Lower lobe of right lung (tissue), 2 donors: ENCODE data around the gene HOMER3. TPM values are rescaled to one million over a fixed set of nuclear protein-coding genes. Genes with fewer than 3 reads are reported as not detected.

ENCODE experiments used
- ATAC-seq, 2 donors: fragments of 200-7000 bp; cut with Tn5 transposase; one replicate each; pipeline ENCODE4 v1.9.1; 2020 to 2022; ENCODE audit warnings: mild to moderate bottlenecking in 2 of 2, moderate library complexity in 2 of 2
- DNase-seq: peaks from one replicate; pipeline ENCODE4 v3.0.0-alpha.2; 2020
- H3K27ac ChIP-seq: fragments of 200-600 bp; one replicate; pipeline ENCODE4 v1.8.0; 2022
- H3K27me3 ChIP-seq: fragments of 200-600 bp; one replicate; pipeline ENCODE4 v1.8.0; 2022; ENCODE audit warnings: low read depth
- H3K36me3 ChIP-seq: fragments of 200-600 bp; one replicate; pipeline ENCODE4 v1.8.0; 2022; ENCODE audit warnings: mild to moderate bottlenecking
- H3K4me1 ChIP-seq: fragments of 200-600 bp; one replicate; pipeline ENCODE4 v1.8.0; 2022
- H3K4me3 ChIP-seq: fragments of 200-600 bp; one replicate; pipeline ENCODE4 v1.8.0; 2022; ENCODE audit warnings: mild to moderate bottlenecking
- H3K9me3 ChIP-seq: fragments of 200-600 bp; one replicate; pipeline ENCODE4 v1.8.0; 2022
- CTCF ChIP-seq: fragments of 200-600 bp; IDR thresholded peaks from one replicate; pipeline ENCODE4 v1.8.0; 2022; ENCODE audit warnings: antibody characterized with exemption, mild to moderate bottlenecking
- intact Hi-C: fragments of 100-400 bp; cut with DNase I; formaldehyde crosslinking; loops from one replicate; pipeline ENCODE4 v1.11.0; 2022
- total RNA-seq: library from RNA; stranded (reverse); fragmentation: NEBNext Ultra II Directional; extraction: Animal tissue kit (Norgen Biotek cat#: 25700); gene quantifications from one replicate; pipeline ENCODE4 v1.2.1, GENCODE V29; 2021
- donor health status: DM: no; HTN: yes; CAD: no; lungs with severe emphysema.

Gene HOMER3
- total RNA-seq, 1 donor from 2014 or later: 20.5 TPM

DNA sequence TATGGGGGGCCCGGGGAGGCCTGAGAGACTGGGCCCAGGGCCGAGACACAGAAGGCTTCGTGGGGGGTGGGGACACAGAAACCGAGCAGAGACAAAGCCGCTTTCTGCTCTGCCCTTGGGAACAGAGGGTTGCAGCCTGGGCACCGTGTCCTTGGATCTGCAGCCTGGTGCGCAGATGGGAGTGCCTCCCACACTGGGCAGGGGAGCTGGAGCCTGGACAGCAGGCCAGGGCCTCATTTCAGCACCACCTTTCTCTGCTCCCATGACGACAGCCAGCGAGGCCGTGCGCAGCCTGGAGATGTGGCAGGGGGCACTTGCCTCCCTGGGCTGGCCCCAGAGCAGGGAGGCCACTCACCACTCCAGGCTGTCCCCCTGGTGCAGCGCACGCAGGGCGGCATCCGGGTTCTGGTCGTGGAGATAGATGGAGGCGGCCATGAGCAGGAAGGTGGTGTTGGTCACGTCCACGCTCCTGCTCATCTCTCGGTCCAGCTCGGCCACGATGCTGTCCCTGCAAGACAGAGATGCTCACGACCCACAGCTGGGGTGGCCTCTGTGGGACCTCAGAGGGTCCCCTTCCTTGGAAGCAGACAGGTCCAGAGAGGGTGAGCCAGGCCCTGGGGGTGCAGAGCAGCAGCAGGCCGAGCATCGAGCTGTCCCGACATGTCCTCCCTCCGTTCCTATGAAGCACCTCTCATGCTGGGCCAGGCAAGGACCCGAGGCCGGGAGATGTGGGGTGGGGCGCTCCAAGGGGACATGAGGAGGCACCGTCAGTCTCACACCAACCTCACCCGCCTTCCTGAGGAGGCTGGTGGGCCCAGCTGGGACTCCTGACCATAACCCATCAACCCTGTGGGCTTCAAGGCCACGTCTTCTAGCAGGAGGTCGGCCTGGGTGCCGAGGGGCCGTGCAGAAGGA, 34.2 kb downstream of the HOMER3 start:
- Histone ChIP-seq H3K4me3 (no peak overlapping the region), H3K9me3 (no peaks in the 10 kb centered on the region), H3K27me3 (no peaks in the 10 kb centered on the region), H3K4me1 (no peaks in the 10 kb centered on the region), H3K27ac (no peak overlapping the region), H3K36me3 (peaks cover 84% of the 10 kb centered on the region)
- intact Hi-C loops: no loop called here
- no peak for ATAC-seq
- DNase-seq: no peak
- no peak for TF ChIP-seq CTCF

- DNase-seq: no peak
Measured at GRCh38 chr19:18905513-18906236, 35.3 kb downstream of the HOMER3 start.

DNA sequence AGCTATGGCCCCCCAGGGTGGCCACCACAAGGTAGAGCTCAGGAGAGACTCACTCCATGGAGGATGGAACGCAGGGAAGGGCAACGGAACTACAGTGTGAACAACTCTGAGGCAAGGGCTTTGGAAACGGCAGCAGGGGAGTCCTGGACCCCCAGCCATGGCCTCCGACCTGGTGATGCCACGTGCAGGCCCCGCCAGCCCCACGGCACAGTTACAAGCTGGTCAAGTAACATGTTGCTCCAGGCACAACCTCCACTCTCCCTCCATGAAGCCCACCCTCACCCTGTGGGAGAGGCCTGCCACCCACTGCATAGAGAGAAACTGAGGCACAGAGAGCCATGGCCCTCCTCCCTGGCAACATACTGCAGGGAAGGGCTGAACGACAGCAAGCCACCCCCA, 36.0 kb downstream of the HOMER3 start:
- peaks cover 87% of the 10 kb centered on the region for H3K36me3 ChIP-seq
- H3K4me1 ChIP-seq: no peaks in the 10 kb centered on the region
- ATAC-seq (no peak), DNase-seq (no peak)
- H3K27me3 ChIP-seq: no peaks in the 10 kb centered on the region
- H3K27ac ChIP-seq: no peak overlapping the region
- no peaks in the 10 kb centered on the region for H3K9me3 ChIP-seq
- H3K4me3 ChIP-seq: no peak overlapping the region
- intact Hi-C loops: no loop called here
- TF ChIP-seq CTCF: no peak

More at GRCh38 chr19:18905513-18906236, 35.3 kb downstream of the HOMER3 start:
- Histone ChIP-seq H3K27ac (no peak overlapping the region), H3K27me3 (no peaks in the 10 kb centered on the region), H3K4me1 (no peaks in the 10 kb centered on the region), H3K4me3 (no peak overlapping the region), H3K36me3 (peaks cover 87% of the 10 kb centered on the region), H3K9me3 (no peaks in the 10 kb centered on the region)
- ATAC-seq: peak in 1 of 2 donors; percentile 5
- intact Hi-C loops: no loop called here
- no peak for TF ChIP-seq CTCF

- H3K36me3 ChIP-seq: peaks cover 87% of the 10 kb centered on the region
- intact Hi-C loops: no loop called here
- H3K4me1 ChIP-seq: no peaks in the 10 kb centered on the region
- TF ChIP-seq CTCF: no peak
- no peaks in the 10 kb centered on the region for H3K27me3 ChIP-seq
- no peaks in the 10 kb centered on the region for H3K9me3 ChIP-seq
- no peak overlapping the region for H3K4me3 ChIP-seq
- no peak overlapping the region for H3K27ac ChIP-seq
- DNase-seq (no peak), ATAC-seq (no peak)
Measured at GRCh38 chr19:18904334-18905057, 36.5 kb downstream of the HOMER3 start.
